GM21526 (cell line): ENCODE results near the gene ANKRD36C.
"Not testable (repeated sequence)": the region's sequence is repeated elsewhere in the genome, so short reads cannot be mapped to it uniquely, and the experiment has no call there.

Experiments
- ATAC-seq: cut with Tn5 transposase; IDR thresholded peaks from one replicate; pipeline ENCODE4 v1.9.1; 2021; ENCODE audit warnings: moderate library complexity; ENCODE audit not compliant: unreplicated experiment, low FRiP score

The ANKRD36C gene

GRCh38 chr2:96009833-96010232, 18.2 kb upstream of the ANKRD36C start:
- peak; percentile 1 for ATAC-seq

DNA sequence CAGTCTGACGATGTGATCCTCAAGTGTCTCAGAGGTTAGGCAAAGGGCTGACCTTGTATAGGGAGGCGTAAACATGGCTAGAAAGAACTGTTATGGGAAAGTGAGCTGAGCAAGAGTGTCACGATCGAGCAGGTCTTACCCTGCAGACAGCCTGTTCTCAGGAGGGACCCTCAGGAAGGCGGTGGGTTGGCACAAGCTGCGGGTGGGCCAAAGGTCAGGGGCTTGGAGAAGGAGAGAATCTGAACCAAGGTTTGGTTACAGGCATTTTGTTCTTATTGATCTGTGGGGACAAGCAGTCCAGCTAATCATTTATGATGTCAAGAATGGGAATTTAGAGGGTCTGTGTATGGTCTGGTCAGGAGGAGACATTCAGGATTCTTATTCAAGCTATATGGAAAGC, 16.4 kb upstream of the ANKRD36C start:
- ATAC-seq: not testable (repeated sequence)

- ATAC-seq: not testable (repeated sequence)
These were observed 14.6 kb upstream of the ANKRD36C start for GRCh38 chr2:96006248-96006647.

- not testable (repeated sequence) for ATAC-seq
These were observed 1.1 kb upstream of the ANKRD36C start for GRCh38 chr2:95992520-95993272.

DNA sequence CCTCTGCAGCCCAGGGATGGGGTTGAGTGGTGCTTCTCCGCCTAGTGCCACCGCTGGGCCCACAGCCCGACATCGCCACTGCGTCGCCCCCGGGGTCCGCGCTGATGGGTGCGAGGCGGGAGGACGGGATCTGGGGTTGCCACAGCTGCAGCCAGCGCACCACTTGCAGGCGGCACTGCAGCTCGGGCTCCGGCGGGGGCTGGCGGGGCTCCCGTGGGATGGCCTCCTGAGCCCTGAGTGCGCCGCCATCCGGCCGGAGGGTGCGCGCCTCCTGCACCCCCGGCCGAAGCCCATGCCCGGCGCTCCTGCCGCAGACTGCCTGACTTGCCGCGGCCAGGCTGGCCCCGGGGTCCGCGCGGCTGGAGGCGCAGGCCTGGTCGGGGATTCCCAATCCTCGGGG, 478 bp upstream of the ANKRD36C start:
- ATAC-seq: peak; percentile 48

- ATAC-seq: not testable (repeated sequence)
These were observed 740 bp downstream of the ANKRD36C start for GRCh38 chr2:95990884-95991283.

- ATAC-seq: not testable (repeated sequence)
These were observed 40.0 kb downstream of the ANKRD36C start for GRCh38 chr2:95951662-95952061.

DNA sequence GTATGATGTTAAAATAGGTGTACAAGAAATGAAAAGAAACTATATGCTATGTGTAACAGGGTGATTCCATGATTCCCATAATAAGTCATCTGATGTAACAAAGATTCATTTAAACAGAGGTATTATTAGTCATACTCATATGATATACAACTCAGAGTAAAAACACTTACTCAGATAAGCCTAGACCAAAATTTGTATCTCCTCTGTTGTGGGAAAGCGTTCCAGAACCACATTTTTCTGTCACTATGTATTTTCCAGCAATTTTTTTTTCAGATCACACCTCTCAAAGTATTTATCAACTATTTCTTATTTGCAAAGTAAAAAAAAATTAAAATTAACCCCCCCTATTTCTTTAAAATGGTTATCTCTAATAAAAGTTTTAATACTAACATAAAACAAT, 43.6 kb downstream of the ANKRD36C start:
- not testable (repeated sequence) for ATAC-seq

GRCh38 chr2:95939947-95940346, 51.7 kb downstream of the ANKRD36C start:
- not testable (repeated sequence) for ATAC-seq

DNA sequence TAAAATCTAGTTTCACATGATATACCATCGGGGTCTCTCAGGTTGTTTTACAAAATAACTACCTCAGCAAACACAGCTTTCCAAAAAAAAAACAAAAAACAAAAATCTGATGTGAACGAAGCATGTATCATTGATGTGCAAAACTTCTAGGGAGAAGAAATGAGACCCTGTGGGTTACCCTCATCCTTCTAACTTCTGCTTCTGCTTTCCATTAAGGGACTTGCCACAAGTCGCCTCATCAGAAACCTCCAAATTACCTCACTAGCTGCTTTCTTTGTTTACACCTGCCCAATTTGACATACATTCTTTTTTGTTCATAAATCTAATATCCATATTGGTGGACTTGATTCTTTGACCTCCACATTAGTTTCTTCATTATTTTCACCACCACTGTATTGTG, 60.9 kb downstream of the ANKRD36C start:
- not testable (repeated sequence) for ATAC-seq

- ATAC-seq: not testable (repeated sequence)
These were observed 74.6 kb downstream of the ANKRD36C start for GRCh38 chr2:95917007-95917406.

- not testable (repeated sequence) for ATAC-seq
These were observed 76.5 kb downstream of the ANKRD36C start for GRCh38 chr2:95915131-95915530.

DNA sequence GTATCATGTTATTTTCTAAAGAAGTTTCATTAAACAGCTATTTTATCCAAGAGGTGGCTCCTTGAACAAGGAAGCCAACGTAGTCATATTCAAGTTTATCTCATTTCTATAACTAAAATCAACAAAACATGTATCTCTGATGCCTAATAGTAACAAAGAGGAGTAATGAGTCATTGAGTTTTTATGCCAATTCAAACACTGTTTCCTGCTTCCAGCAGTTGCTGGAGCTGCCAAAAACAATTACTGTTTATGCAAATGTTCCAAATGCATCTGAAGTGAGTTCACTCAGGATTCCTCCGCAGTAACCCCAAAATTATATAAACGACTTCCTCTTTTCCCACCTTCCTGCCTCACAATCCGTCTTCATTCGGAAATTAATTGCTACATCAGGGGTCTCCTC, 80.2 kb downstream of the ANKRD36C start:
- not testable (repeated sequence) for ATAC-seq

DNA sequence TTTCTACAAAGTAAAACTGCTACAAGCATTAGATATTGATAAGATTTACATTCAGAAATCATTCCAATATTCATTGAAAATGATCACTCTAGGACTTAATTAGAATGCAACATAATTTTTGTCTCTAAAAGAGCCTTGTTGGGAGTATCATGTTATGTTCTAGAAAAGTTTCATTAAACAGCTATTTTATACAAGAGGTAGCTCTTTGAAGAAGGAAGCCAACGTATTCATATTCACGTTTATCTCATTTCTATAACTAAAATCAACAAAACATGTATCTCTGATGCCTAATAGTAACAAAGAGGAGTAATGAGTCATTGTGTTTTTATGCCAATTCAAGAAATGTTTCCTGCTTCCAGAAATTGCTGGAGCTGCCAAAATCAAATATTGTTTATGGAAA, 97.2 kb downstream of the ANKRD36C start:
- not testable (repeated sequence) for ATAC-seq

GRCh38 chr2:95867929-95868328, 123.7 kb downstream of the ANKRD36C start:
- not testable (repeated sequence) for ATAC-seq

DNA sequence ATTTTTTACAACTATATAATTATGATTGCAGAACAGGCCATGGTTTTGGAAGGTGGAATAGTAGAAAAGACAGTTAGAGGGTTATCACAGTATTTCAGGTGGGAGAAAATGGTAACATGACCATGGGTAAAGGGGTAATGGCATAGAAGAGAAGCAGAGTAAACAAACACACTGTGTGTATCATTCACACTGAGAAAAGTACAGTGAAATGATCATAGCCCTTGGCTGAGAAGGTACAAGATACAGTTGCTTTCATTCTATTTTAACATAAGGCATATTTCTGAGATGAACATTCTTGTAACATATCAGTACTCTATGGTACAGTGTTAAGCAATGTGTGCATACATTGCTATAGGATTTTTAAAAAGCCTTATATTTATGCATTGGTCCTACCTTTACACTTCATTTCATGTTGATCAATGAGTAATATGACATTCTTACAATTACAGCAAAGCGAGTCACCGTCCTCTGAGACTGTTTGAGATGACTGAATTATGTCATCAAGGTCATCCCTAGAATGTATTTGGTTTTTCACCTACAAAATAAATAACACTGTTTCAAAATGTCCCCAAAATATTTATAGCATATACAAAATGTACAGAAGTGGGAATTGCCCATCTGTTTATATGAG, 124.5 kb downstream of the ANKRD36C start:
- ATAC-seq: not testable (repeated sequence)

DNA sequence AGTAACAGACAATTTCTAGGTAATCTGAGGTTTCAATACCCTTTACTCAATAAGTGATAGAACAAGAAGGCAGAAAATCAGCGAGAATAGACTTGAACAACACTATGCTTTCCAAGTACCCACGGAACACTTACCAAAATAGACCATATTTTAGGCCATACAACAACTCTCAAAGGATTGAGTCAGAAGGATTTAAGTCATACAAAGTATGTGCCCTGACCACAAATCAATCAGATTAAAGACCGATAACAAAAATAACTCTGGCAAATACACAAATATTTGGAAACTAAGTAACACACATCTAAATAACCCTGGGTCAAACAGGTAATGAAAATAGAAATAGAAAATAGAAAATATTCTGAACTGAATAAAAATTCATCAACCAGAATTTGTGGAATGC, 129.5 kb downstream of the ANKRD36C start:
- ATAC-seq: not testable (repeated sequence)

DNA sequence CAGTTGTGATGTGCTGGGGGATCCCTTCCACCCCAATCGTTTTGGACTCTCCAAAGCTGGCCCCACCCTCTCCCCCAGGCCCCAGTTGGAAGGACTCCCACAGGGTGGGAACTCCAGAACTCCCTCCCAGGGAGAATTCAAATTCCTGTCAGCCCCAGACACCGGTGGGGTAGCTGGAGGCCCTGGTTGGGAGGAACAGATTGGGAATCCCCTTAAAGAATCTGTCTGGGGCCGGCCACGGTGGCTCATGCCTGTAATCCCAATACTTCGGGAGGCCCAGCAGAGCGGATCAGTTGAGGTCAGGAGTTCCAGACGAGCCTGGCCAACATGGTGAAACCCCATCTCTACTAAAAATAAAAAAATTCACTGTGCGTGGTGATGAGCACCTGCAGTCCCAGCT, 155.5 kb downstream of the ANKRD36C start:
- ATAC-seq: no peak

DNA sequence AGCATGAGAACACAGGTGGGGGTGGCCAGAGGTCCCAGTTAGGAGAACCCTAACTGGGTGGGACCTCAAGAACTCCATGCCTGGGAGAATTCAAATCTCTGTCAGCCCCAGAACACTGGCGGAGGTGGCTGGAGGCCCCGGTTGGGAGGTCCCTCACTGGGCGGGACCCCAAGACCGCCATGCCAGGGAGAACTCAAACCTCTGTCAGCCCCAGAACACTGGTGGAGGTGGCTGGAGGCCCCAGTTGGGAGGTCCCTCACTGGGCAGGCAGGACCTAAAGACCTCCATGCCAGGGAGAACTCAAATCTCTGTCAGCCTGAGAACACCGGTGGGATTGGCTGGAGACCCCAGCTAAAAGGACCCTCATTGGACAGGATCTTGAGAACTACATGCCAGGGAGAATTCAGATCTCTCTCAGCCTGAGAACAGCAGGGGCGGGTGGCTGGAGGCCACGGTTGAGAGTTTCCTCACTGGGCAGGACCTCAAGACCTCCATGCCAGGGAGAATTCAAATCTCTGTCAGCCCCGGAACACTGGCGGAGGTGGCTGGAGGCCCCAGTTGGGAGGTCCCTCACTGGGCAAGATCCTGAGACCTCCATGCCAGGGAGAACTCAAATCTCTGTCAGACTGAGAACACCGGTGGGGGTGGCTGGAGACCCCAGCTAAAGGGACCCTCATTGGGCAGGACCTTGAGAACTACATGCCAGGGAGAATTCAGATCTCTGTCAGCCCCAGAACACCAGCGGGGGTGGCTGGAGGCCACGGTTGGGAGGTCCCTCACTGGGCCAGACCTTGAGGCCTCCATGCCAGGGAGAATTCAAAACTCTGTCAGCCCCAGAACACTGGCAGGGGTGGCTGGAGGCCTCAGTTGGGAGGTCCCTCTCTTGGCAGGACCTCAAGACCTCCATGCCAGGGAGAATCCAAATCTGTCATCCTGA, 157.3 kb downstream of the ANKRD36C start:
- not testable (repeated sequence) for ATAC-seq

GRCh38 chr2:95824218-95824617, 167.4 kb downstream of the ANKRD36C start:
- not testable (repeated sequence) for ATAC-seq

- ATAC-seq: not testable (repeated sequence)
These were observed 174.1 kb downstream of the ANKRD36C start for GRCh38 chr2:95817521-95817920.
